GM12865 (cell line): ENCODE results near the gene SERTAD3.

Experiments
- DNase-seq: peaks from one replicate; pipeline ENCODE4 v3.0.0; 2010; ENCODE audit warnings: low read depth
- H3K4me3 ChIP-seq: 2 replicates; pipeline ENCODE4 v1.5.1; 2011; ENCODE audit warnings: mild to moderate bottlenecking, low read depth, low read length, control low read depth
- TF ChIP-seq, protein P1 (sequence below): IDR thresholded peaks from 2 replicates; pipeline ENCODE4 v1.5.1; 2011; ENCODE audit warnings: low read length, control low read depth, low read depth, inconsistent platforms; ENCODE audit not compliant: insufficient read depth; ENCODE audit errors: missing control alignments

SERTAD3 gene

DNA sequence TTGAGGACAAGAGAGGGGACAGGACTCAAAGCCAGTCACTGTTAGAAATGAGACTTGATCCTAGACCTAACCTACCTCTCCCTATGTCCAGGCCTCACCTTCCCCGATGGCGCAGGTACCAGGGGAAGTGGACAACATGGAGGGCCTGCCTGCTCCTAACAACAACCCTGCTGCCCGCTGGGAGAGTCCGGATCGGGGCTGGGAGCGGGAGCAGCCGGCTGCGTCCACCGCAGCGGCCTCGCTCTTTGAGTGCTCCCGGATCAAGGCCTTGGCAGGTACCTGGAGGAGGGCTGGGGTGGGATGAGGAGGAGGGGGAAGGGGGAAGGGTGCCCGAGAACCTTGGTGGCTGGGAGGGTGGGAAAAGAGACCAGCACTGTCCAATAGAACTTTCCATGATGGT lies 28.4 kb upstream of the SERTAD3 start:
- DNase-seq: no peak
- no peak overlapping the region for H3K4me3 ChIP-seq
- TF ChIP-seq, protein P1, sequence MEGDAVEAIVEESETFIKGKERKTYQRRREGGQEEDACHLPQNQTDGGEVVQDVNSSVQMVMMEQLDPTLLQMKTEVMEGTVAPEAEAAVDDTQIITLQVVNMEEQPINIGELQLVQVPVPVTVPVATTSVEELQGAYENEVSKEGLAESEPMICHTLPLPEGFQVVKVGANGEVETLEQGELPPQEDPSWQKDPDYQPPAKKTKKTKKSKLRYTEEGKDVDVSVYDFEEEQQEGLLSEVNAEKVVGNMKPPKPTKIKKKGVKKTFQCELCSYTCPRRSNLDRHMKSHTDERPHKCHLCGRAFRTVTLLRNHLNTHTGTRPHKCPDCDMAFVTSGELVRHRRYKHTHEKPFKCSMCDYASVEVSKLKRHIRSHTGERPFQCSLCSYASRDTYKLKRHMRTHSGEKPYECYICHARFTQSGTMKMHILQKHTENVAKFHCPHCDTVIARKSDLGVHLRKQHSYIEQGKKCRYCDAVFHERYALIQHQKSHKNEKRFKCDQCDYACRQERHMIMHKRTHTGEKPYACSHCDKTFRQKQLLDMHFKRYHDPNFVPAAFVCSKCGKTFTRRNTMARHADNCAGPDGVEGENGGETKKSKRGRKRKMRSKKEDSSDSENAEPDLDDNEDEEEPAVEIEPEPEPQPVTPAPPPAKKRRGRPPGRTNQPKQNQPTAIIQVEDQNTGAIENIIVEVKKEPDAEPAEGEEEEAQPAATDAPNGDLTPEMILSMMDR: no peak

DNA sequence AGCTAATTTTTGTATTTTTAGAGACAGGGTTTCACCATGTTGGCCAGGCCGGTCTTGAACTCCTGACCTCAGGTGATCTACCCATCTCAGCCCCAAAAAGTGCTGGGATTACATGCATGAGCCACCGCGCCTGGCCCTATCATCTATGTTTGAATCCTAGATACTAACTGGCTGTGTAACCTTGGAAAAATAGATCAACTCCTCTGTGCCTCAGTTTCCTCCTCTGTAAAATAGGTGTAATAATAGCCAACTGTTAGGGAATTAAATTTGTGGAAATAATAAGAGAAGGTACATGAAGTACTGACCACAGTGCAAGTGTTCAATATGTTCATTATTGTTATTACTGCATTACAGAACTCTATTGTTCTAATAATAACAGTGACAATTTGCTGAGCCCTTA lies 27.0 kb upstream of the SERTAD3 start:
- TF ChIP-seq, protein P1: no peak
- DNase-seq: no peak
- no peak overlapping the region for H3K4me3 ChIP-seq

DNA sequence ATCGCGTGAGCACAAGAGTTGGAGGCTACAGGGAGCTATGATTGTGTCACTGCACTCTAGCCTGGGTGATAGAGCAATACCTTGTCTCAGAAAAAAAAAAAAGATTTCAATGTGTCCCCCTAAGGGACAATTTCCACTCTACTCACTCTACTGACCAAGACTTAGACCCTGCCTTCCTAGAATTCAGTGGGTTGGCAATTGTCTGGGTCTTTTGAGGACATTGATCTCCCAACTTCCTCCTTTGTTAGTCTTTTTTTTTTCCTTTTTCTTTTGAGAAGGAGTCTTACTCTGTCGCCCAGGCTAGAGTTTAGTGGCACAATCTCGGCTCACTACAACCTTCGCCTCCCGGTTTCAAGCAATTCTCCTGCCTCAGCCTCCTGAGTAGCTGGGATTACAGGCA lies 24.9 kb upstream of the SERTAD3 start:
- no peak for DNase-seq
- no peak overlapping the region for H3K4me3 ChIP-seq
- TF ChIP-seq, protein P1: no peak

DNA sequence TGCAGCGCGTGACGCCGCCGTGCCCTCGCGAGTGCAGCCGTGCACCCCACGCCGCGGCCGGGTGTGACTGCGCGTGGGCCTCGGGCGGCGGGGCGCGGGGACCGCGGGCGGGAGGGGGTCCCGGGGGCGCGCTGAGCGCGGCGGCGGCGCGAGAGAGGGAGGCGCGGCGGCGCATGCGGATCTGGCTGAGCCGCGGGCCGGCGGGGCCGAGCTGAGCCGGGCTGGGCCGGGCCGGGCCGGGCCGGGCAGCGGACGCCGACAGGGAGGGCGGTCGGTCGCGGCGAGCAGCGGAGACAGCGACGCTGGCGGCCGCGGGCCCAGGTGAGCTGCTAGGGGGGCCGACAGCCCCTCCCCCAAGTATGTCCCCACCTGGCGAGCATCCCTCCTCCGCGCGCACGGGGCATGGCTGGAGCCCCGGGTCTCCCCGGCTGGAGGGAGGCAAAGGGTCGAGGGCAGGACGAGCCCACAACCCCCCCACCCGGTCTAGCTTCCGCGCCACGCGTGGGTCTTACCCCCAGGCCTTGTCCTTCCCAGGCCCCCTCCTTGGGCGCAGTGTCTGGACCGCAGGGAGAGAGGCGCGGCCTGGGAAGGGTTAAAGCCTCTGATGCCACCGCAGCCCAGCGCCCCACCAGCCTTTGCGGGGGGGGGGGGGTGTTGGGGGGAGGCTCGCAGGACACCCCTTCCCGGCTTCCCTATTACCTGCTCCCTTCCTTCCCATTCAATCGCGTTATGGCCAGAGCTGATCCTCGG lies 23.0 kb upstream of the SERTAD3 start, which contains the start of gene SPTBN4:
Gene SPTBN4, plus strand, starts transcription at position 17 of the 750 bp plus-strand sequence. CDS start 5,621 bp downstream, outside the sequence.
- TF ChIP-seq, protein P1: no peak
- H3K4me3 ChIP-seq: peak within 1 kb of the TSS; percentile 55
- no peak for DNase-seq

DNA sequence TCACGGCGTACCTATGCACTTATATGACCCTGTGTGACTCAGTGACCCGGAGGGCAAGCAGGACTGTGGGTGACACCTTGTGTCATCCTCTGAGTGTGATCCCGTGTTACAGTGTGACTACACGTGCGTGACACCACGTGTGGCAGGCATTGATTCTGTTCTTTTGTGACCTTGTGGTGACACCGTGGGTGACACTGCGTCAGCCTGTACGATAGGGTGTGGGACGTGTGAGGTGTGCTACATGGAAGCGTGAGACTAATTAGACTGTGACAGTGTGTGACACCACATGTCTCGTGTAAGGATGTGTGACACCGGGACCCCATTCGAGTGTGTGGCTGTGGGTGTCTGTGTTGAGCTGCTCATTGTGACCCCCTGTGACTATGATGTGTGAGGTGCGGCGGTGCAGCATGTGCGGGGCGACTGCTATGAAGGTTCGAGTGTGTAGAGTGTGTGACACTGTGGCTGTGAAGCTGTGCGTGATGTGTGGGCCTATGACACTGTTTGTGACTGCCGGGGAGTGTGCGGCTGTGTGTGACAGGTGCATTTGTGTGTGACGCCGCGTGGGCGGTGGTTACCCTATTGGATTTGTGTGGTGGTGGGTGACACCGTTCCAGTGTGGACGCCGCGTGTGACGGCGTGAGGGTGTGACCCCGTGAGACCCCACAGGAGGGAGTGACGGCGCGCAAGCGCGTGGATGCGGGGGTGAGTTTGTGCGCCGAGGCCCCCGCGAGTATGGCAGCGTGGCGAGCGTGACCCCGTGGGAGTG lies 22.3 kb upstream of the SERTAD3 start:
- TF ChIP-seq, protein P1: no peak
- peak; percentile 29 for DNase-seq
- peak overlapping the region; percentile 55 for H3K4me3 ChIP-seq

DNA sequence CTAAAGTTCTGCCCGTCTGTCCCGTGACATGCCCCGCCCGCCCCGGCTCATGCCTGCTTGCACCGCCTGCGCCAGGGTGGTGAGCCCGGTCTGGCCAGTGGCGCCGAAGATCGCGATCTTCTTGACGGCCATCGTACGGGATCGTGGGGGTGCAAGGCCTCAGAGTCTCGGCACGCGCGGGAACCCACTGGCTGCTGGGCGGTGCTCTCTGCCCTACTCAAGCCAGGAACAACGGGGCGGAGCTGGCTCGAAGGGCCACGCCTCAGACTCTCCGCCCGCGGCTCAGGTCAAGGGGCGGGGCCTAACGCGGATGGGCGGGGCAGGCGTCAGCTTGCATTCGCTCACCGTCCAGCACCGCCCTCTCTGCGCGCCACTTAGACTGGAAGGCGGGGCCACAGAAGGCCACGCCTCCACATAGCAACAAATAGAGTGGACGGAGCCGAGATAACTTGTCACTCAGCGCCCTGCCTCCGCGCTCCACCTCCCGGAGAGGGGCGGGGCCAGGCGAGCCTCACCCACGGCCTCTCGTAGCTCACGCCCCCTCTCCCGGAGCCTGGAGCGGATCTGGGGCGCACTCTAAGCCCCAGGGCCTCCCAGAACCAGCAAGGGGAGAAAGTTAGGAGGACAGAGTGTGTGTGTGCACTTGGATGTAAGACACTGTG lies 21.6 kb upstream of the SERTAD3 start, which contains the start of gene BLVRB:
Gene BLVRB, minus strand, starts transcription at position 189 of the 662 bp plus-strand sequence. Its CDS starts 57 bp downstream, at position 132.
- peak within 1 kb of the TSS; percentile 84 for H3K4me3 ChIP-seq
- TF ChIP-seq, protein P1: no peak
- DNase-seq: peak; percentile 100
